Measurements from ENCODE around the gene ATAD3A.

ATAD3A gene

DNA sequence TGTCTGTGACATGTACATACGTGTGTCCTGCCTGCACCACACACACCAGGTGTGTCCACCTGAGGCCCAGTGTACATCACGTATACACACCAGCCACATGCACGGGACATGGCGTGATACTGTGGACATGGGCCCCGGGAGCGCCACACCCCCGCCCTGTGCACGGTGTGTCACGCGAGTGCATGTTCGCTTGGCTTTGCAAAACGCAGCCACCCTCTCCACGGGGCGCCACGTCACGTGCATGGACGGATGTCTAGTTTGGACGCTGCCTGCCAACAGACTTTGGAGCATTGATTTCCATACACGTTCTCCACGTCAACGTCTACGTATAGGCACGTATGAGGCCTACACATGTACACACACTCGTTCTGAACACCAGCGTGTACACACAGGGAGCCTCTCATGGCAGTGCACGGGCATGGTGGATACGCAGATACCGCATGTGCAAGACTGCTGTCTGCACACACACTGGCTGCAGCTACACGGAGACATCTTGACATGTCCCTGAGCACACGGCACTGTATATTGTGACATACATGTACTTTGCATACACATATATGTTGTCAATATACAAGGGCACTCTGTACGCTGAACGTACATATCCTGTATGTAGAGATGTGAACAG lies 25.8 kb downstream of the ATAD3A start:
- TF ChIP-seq, protein P1, sequence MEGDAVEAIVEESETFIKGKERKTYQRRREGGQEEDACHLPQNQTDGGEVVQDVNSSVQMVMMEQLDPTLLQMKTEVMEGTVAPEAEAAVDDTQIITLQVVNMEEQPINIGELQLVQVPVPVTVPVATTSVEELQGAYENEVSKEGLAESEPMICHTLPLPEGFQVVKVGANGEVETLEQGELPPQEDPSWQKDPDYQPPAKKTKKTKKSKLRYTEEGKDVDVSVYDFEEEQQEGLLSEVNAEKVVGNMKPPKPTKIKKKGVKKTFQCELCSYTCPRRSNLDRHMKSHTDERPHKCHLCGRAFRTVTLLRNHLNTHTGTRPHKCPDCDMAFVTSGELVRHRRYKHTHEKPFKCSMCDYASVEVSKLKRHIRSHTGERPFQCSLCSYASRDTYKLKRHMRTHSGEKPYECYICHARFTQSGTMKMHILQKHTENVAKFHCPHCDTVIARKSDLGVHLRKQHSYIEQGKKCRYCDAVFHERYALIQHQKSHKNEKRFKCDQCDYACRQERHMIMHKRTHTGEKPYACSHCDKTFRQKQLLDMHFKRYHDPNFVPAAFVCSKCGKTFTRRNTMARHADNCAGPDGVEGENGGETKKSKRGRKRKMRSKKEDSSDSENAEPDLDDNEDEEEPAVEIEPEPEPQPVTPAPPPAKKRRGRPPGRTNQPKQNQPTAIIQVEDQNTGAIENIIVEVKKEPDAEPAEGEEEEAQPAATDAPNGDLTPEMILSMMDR (IDR thresholded peaks at IDR 0.05; ENCODE audit: low read depth, low read length): no peak

DNA sequence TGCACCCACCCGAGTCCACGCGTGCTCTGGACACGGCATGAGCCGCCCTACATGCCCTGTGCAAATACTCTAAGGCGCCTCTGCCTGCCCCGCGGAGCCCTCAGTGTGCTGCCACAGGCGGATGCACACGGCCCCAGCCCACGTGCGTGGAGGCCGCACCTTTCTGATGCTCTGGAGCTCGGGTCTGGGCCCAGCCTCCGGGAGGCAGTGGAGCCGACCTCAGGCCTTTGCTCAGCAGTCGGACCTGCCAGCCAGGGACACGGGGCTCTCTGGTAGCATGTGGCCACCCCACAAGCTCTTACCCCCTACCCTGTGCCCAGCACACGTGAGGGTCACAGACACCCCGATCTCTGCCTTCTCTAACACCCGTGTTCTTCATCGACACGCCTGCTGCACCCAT lies 26.4 kb downstream of the ATAD3A start:
- DNase-seq (ENCODE audit: extremely low read depth, low read depth): no peak
- TF ChIP-seq, protein P1 (IDR thresholded peaks at IDR 0.05; ENCODE audit: low read depth, low read length): no peak

More for the DNA sequence above, 25.8 kb downstream of the ATAD3A start:
- DNase-seq (ENCODE audit: extremely low read depth, low read depth): no peak

- TF ChIP-seq, protein P1 (IDR thresholded peaks at IDR 0.05; ENCODE audit: low read depth, low read length): no peak
- DNase-seq (ENCODE audit: extremely low read depth, low read depth): no peak
Observed at GRCh38 chr1:1538989-1539309, 27.0 kb downstream of the ATAD3A start.

DNA sequence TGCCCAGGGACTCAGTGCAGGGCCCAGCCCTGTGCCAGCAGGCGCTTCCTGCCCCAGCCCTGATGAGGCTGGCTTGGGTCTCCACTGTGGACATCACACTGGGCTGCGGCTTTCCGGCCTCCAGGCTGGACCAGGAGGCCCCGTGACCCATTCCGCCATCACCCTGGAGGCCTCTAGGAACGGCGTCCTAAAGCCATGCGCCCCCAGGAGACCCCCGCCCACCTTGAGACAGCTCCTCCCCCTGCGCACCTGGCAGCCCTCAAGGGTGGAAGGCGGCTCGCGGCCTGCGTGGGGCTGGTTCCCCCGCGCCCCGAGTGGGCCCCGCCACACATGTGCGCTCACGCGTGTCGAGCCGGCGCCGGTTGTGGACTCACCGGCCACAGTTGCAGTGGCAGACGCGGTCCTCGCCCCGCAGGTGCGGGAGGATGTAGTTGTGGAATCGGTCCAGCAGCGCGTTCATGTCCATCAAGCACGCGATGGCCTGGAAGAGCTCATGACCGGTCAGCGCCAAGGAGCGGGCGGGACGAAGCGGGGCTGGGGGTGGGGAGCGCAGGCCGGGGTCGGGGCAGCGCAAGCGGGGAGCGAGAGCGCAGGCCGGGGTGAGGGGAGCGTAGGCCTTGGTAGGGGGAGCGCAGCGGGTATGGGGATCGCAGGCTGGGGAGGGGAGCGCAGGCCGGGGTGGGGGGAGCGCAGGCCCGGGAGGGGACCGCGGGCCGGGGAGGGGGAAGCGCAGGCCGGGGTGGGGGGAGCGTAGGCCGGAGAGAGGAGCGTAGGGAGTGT lies 27.5 kb downstream of the ATAD3A start:
- TF ChIP-seq, protein P1 (IDR thresholded peaks at IDR 0.05; ENCODE audit: low read depth, low read length): no peak
- DNase-seq (ENCODE audit: extremely low read depth, low read depth): no peak

- peak; percentile 45 for DNase-seq (ENCODE audit: extremely low read depth, low read depth)
- TF ChIP-seq, protein P1 (IDR thresholded peaks at IDR 0.05; ENCODE audit: low read depth, low read length): no peak
Observed at GRCh38 chr1:1540090-1540817, 28.3 kb downstream of the ATAD3A start, which contains the start of gene TMEM240. TSS of gene TMEM240 (minus strand) at chr1:1540624. CDS start at chr1:1540346, 278 bp downstream.

DNA sequence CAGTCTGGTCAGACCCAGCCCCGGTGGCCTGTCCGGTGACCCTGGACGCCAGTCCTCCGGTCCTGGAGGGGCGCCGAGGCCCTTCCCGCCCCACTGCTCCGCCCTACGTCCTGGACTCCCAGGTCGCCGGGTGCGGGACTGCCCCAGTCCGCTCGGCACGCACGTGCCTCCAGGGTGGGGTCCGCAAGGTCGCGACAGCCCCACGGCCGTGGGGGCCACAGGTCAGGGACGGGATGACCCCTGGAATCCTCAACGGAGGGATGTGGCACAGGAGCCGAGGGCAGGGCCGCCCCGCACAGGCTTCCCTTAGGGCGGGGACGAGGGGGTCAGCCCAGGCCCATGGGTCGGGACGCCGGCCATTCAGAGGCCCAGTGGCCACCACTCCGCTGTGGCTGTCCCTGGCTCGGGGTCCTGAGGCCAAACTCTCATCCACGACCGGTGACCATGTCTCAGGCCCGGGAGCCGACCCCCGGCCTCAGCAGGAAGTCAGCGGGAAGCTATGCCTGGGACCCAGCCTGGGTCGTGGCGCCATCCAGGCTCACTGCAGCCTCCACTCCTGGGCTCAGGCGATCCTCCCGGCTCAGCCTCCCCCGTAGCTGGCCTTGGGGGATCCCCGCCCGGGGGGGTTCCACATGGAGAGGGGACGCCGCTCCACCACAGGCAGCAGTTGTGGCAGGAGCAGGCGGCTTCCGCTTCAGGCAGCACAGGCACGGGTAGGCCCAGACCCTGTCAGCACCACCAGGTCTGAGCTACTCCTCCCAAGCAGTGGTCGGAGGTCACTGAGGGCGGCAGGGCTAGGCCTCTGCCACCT lies 29.1 kb downstream of the ATAD3A start:
- TF ChIP-seq, protein P1 (IDR thresholded peaks at IDR 0.05; ENCODE audit: low read depth, low read length): no peak
- DNase-seq (ENCODE audit: extremely low read depth, low read depth): no peak

Data from AG09319 (cell line).